RWPE1 (cell line): Measurements from ENCODE around the gene TSPAN31.
A peak's percentile ranks its signal among the peaks of the same experiment; 100 is the strongest.

ENCODE experiments used
- CTCF ChIA-PET: fragments of 350-600 bp; sonication (Branson Sonifier 250); formaldehyde crosslinking; extraction: SDS; loops from one replicate; lab custom pipeline; 2021; lab: Yijun Ruan, JAX
- POLR2A ChIA-PET: fragments of 400-600 bp; formaldehyde crosslinking; extraction: SDS; loops from one replicate; lab custom pipeline; 2020; ENCODE audit warnings: antibody characterized with exemption; ENCODE audit not compliant: low non-redundant PET; lab: Yijun Ruan, JAX
- DNase-seq: peaks from one replicate; pipeline ENCODE4 v3.0.0; 2012; ENCODE audit warnings: low spot score
- H3K27ac ChIP-seq: fragments of 450-650 bp; 2 replicates; pipeline ENCODE4 v1.5.1; 2017
- CTCF ChIP-seq: fragments of 450-650 bp; conservative IDR thresholded peaks from 2 replicates; pipeline ENCODE4 v1.5.1; 2017; ENCODE audit warnings: low read depth, mild to moderate bottlenecking

Gene TSPAN31

GRCh38 chr12:57726151-57726883 lies 18.5 kb upstream of the TSPAN31 start:
- ChIA-PET POLR2A (interaction anchor here (0.5 kb wide), 1 partner anchor 9 kb away, joined by 4 read pairs; no protein-coding TSS in a partner anchor), CTCF (interaction anchor here (0.5 to 3.0 kb wide), 18 partner anchors 10 to 1734 kb away, joined by 3 to 31 read pairs (median 3); partner anchors contain the start of genes CDK4, OS9 and TSPAN31)
- peak overlapping the region; percentile 90 for H3K27ac ChIP-seq
- TF ChIP-seq CTCF: peak; percentile 89
- peak; percentile 89 for DNase-seq

GRCh38 chr12:57726884-57727757 lies 17.7 kb upstream of the TSPAN31 start:
- ChIA-PET CTCF (interaction anchor here (0.5 to 3.0 kb wide), 9 partner anchors 9 to 488 kb away, joined by 3 to 31 read pairs (median 3); partner anchors contain the start of gene TSPAN31), POLR2A (no interaction called here)
- no peak for TF ChIP-seq CTCF
- peak overlapping the region; percentile 90 for H3K27ac ChIP-seq
- DNase-seq: no peak

- CTCF ChIA-PET: interaction anchor here (2.5 kb wide), 1 partner anchor 8 kb away, joined by 31 read pairs; no protein-coding TSS in a partner anchor
- no peak for DNase-seq
- no peak overlapping the region for H3K27ac ChIP-seq
- TF ChIP-seq CTCF: no peak
- POLR2A ChIA-PET: no interaction called here
These were observed 17.0 kb upstream of the TSPAN31 start for GRCh38 chr12:57727758-57728395.

GRCh38 chr12:57729321-57729844 lies 15.5 kb upstream of the TSPAN31 start:
- peak overlapping the region; percentile 24 for H3K27ac ChIP-seq
- no peak for DNase-seq
- TF ChIP-seq CTCF: no peak
- ChIA-PET POLR2A (no interaction called here), CTCF (no interaction called here)

- no peak for TF ChIP-seq CTCF
- POLR2A ChIA-PET: no interaction called here
- CTCF ChIA-PET: no interaction called here
- no peak overlapping the region for H3K27ac ChIP-seq
- DNase-seq: no peak
These were observed 14.3 kb upstream of the TSPAN31 start for GRCh38 chr12:57730336-57731067.
